A549 (cell line): ENCODE results near the gene FAM120A. TPM values are rescaled to one million over a fixed set of nuclear protein-coding genes. Genes with fewer than 3 reads are reported as not detected.

Experiments used
- ATAC-seq, 2 experiments: fragments of 200-7000 bp in 1 of 2; fragments of >200 bp in 1 of 2; cut with Nextera tagmentation in 1 of 2; cut with Tn5 transposase in 1 of 2; 3 replicates each; pipeline versions ENCODE4 v1.8.0 to v1.9.1; 2018 to 2020; ENCODE audit warnings: mild to moderate bottlenecking in 1 of 2, moderate library complexity in 1 of 2
- CTCF ChIA-PET: fragments of 300-600 bp; sonication (Branson Sonifier 250); formaldehyde crosslinking; extraction: SDS; loops from one replicate; lab custom pipeline; 2021; ENCODE audit warnings: antibody characterized with exemption, inconsistent platforms; lab: Yijun Ruan, JAX
- POLR2A ChIA-PET: fragments of 350-600 bp; formaldehyde crosslinking; extraction: SDS; loops from one replicate; lab custom pipeline; 2021; ENCODE audit warnings: antibody characterized with exemption, inconsistent platforms; lab: Yijun Ruan, JAX
- DNase-seq, 2 experiments: peaks; one replicate each; pipeline versions ENCODE4 v3.0.0 to v3.0.0-alpha.2; 2011 to 2016; ENCODE audit warnings: low read depth in 1 of 2, low spot score in 1 of 2
- FAIRE-seq: peaks from 2 replicates; lab custom pipeline; 2011; peaks lifted over from hg19 to GRCh38; lab: Jason Lieb, UNC
- H3K27ac ChIP-seq, 2 experiments: fragments of >200 bp; sonication (Bioruptor Twin); formaldehyde crosslinking; 3 replicates each; pipeline ENCODE4 v1.5.1; 2016 to 2017
- H3K4me1 ChIP-seq: fragments of >200 bp; sonication (Bioruptor Twin); formaldehyde crosslinking; 3 replicates; pipeline ENCODE4 v1.6.1; 2016
- H3K4me2 ChIP-seq: fragments of >200 bp; sonication (Bioruptor Twin); formaldehyde crosslinking; 3 replicates; pipeline ENCODE4 v1.6.1; 2016
- H3K4me3 ChIP-seq: fragments of >200 bp; sonication (Bioruptor Twin); formaldehyde crosslinking; 3 replicates; pipeline ENCODE4 v1.5.1; 2016
- H3K9me3 ChIP-seq: fragments of >200 bp; sonication (Bioruptor Twin); formaldehyde crosslinking; 3 replicates; pipeline ENCODE4 v1.6.1; 2016
- ATOH8 ChIP-seq: fragments of 250-450 bp; sonication (Bioruptor Pico); IDR thresholded peaks from 2 replicates; pipeline ENCODE4 v1.5.0; 2020; ENCODE audit warnings: low read depth, mild to moderate bottlenecking, moderate library complexity
- BCL3 ChIP-seq: fragments of >200 bp; sonication (Bioruptor Twin); formaldehyde crosslinking; IDR thresholded peaks from 3 replicates; pipeline ENCODE4 v1.6.1; 2016
- BHLHE40 ChIP-seq: IDR thresholded peaks from 2 replicates; pipeline ENCODE4 v1.6.1; 2012; ENCODE audit warnings: low read depth, low read length, inconsistent platforms
- CBX8 ChIP-seq: fragments of 200-600 bp; sonication (generic); IDR thresholded peaks from 2 replicates; pipeline ENCODE4 v1.6.1; 2016
- CEBPB ChIP-seq, 2 experiments: fragments of >200 bp in 1 of 2; sonication (Bioruptor Twin) in 1 of 2; formaldehyde crosslinking in 1 of 2; IDR thresholded peaks; 2 replicates each; pipeline ENCODE4 v1.6.1; 2012 to 2016
- CHD2 ChIP-seq: fragments of 150-350 bp; IDR thresholded peaks from 2 replicates; pipeline ENCODE4 v1.6.1; 2014; ENCODE audit warnings: low read length; ENCODE audit not compliant: partially characterized antibody
- CTCF ChIP-seq: fragments of >200 bp; sonication (Bioruptor Twin); formaldehyde crosslinking; IDR thresholded peaks from 3 replicates; pipeline ENCODE4 v1.5.1; 2016
- EHF ChIP-seq: fragments of 250-450 bp; sonication (Bioruptor Pico); IDR thresholded peaks from 2 replicates; pipeline ENCODE4 v1.5.0; 2020; ENCODE audit warnings: mild to moderate bottlenecking
- ESRRA ChIP-seq: fragments of 150-350 bp; IDR thresholded peaks from 2 replicates; pipeline ENCODE4 v1.6.1; 2014; ENCODE audit warnings: mild to moderate bottlenecking, low read length, borderline replicate concordance
- FOSL2 ChIP-seq, 2 experiments: fragments of 450-650 bp in 1 of 2; fragments of >200 bp in 1 of 2; sonication (Bioruptor Twin) in 1 of 2; formaldehyde crosslinking; IDR thresholded peaks; 2 replicates each; pipeline versions ENCODE4 v1.5.0 to v1.6.1; 2016 to 2020; ENCODE audit warnings: mild to moderate bottlenecking in 1 of 2, moderate library complexity in 1 of 2
- FOXS1 ChIP-seq: fragments of 250-450 bp; sonication (Bioruptor Pico); IDR thresholded peaks from 2 replicates; pipeline ENCODE4 v1.5.0; 2020; ENCODE audit warnings: mild to moderate bottlenecking, moderate library complexity
- HDAC2 ChIP-seq: fragments of 200-600 bp; sonication (generic); IDR thresholded peaks from 2 replicates; pipeline ENCODE4 v1.6.1; 2016
- HES2 ChIP-seq: fragments of >200 bp; sonication (Bioruptor Twin); formaldehyde crosslinking; IDR thresholded peaks from 2 replicates; pipeline ENCODE4 v1.6.1; 2016
- HEYL ChIP-seq: fragments of 250-450 bp; sonication (Bioruptor Pico); IDR thresholded peaks from 2 replicates; pipeline ENCODE4 v1.8.0; 2021; ENCODE audit warnings: mild to moderate bottlenecking, moderate library complexity
- HMGXB4 ChIP-seq: fragments of 250-450 bp; sonication (Bioruptor Pico); IDR thresholded peaks from 2 replicates; pipeline ENCODE4 v1.5.0; 2021; ENCODE audit warnings: mild to moderate bottlenecking, moderate library complexity, borderline replicate concordance
- HOXA7 ChIP-seq: fragments of 250-450 bp; sonication (Bioruptor Pico); IDR thresholded peaks from 2 replicates; pipeline ENCODE4 v1.5.0; 2020; ENCODE audit warnings: mild to moderate bottlenecking, moderate library complexity
- HOXB5 ChIP-seq: fragments of 250-450 bp; sonication (Bioruptor Pico); IDR thresholded peaks from 2 replicates; pipeline ENCODE4 v1.5.0; 2020; ENCODE audit warnings: mild to moderate bottlenecking, moderate library complexity
- RAD21 ChIP-seq, 2 experiments: fragments of >200 bp in 1 of 2; sonication (Bioruptor Twin) in 1 of 2; formaldehyde crosslinking in 1 of 2; IDR thresholded peaks in 1 of 2; conservative IDR thresholded peaks in 1 of 2; 2 replicates in 1 of 2; 3 replicates in 1 of 2; pipeline ENCODE4 v1.6.1; 2012 to 2018; ENCODE audit warnings: inconsistent platforms in 1 of 2
- SMC3 ChIP-seq: fragments of >200 bp; sonication (Bioruptor Twin); formaldehyde crosslinking; IDR thresholded peaks from 3 replicates; pipeline ENCODE4 v1.6.1; 2018; ENCODE audit warnings: inconsistent platforms
- TFCP2L1 ChIP-seq: fragments of 250-450 bp; sonication (Bioruptor Pico); IDR thresholded peaks from 2 replicates; pipeline ENCODE4 v1.5.0; 2021; ENCODE audit warnings: mild to moderate bottlenecking
- ZSCAN20 ChIP-seq: fragments of 250-450 bp; sonication (Bioruptor Pico); IDR thresholded peaks from 2 replicates; pipeline ENCODE4 v1.8.0; 2022; ENCODE audit warnings: mild to moderate bottlenecking, moderate library complexity
- WGBS: methylation state at CpG from one replicate; pipeline ENCODE4 v1.1.6; 2017; ENCODE audit errors: missing lambda C conversion rate; 5-methylcytosine and 5-hydroxymethylcytosine counted together
- polyA plus RNA-seq, 4 experiments: library from polyadenylated mRNA; depleted of rRNA in 3 of 4; stranded (reverse); fragments of >200 nt; fragmentation: RNase III in 1 of 4; extraction: RNeasy Plus Mini Kit Qiagen cat#74134 plus additional on column Dnase treatment in 1 of 4; gene quantifications; 2 replicates in 3 of 4; 3 replicates in 1 of 4; pipeline ENCODE4 v1.2.3, GENCODE V29; 2011 to 2017
- TF ChIP-seq, protein P1 (sequence below): IDR thresholded peaks from 2 replicates; pipeline ENCODE4 v1.6.1; 2012; ENCODE audit warnings: low read depth, borderline replicate concordance
- TF ChIP-seq, protein P2 (sequence below): IDR thresholded peaks from 2 replicates; pipeline ENCODE4 v1.6.1; 2012

The FAM120A gene
- polyA plus RNA-seq, 2 of the 4 experiments (the other 2 are of a cell fraction), result 86.3 to 111 TPM

GRCh38 chr9:93503381-93503780 is 51.9 kb downstream of the FAM120A start (continued):
- TF ChIP-seq, protein P1, sequence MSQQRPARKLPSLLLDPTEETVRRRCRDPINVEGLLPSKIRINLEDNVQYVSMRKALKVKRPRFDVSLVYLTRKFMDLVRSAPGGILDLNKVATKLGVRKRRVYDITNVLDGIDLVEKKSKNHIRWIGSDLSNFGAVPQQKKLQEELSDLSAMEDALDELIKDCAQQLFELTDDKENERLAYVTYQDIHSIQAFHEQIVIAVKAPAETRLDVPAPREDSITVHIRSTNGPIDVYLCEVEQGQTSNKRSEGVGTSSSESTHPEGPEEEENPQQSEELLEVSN, result no peak
- TF ChIP-seq HOXB5 (CRISPR knock-in tag) (no peak), BCL3 (no peak), BHLHE40 (no peak), ESRRA (no peak)

DNA sequence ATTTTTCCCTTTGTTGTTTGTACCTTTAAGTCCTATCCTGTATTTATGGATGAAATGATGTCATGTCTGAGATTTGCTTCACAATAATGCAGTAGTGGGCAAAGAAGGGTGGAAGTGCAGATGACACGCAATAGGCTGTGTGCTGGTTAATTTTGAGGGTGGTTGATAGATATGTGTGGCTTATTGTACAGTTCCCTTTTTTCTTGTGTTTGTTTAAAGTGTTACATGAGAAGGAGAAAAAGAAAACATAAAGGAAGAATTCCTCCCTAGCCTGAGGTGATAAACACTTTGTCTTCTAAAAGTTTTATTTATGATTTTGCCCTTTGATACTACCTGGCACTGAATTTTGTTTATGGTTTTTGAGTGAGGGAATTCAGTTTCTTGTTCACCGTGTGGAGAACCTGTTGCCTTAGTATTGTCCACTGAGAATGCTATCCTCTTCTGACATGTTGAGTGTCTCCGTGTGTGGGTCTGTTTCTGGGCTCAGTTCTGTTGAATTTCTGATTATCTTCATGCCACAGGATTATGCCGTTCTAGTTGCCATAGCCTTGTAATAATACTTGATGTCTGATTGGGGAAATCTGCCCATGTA is 54.2 kb downstream of the FAM120A start:
- ATAC-seq (no peak), DNase-seq (no peak), FAIRE-seq (no peak)
- TF ChIP-seq FOSL2 (IDR thresholded peaks at IDR 0.05) (no peak), FOSL2 (CRISPR knock-in tag; IDR thresholded peaks at IDR 0.05) (no peak), ATOH8 (CRISPR knock-in tag) (no peak), EHF (CRISPR knock-in tag) (no peak), RAD21 (conservative IDR thresholded peaks at IDR 0.05 in 1 of 2, IDR thresholded peaks at IDR 0.05 in 1 of 2) (no peak), FOXS1 (CRISPR knock-in tag) (no peak), HES2 (no peak), HEYL (no peak), HOXA7 (CRISPR knock-in tag) (no peak), CEBPB (IDR thresholded peaks at IDR 0.05) (no peak), CHD2 (no peak), TFCP2L1 (CRISPR knock-in tag) (no peak), HMGXB4 (CRISPR knock-in tag) (no peak), HDAC2 (no peak), ZSCAN20 (no peak), CBX8 (no peak), CTCF (no peak), SMC3 (no peak), ESRRA (no peak), BCL3 (no peak)
- TF ChIP-seq, protein P2, sequence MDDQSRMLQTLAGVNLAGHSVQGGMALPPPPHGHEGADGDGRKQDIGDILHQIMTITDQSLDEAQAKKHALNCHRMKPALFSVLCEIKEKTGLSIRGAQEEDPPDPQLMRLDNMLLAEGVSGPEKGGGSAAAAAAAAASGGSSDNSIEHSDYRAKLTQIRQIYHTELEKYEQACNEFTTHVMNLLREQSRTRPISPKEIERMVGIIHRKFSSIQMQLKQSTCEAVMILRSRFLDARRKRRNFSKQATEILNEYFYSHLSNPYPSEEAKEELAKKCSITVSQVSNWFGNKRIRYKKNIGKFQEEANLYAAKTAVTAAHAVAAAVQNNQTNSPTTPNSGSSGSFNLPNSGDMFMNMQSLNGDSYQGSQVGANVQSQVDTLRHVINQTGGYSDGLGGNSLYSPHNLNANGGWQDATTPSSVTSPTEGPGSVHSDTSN, result no peak
- Histone ChIP-seq H3K4me1 (peaks cover 10% of the 10 kb centered on the region), H3K27ac (no peak overlapping the region), H3K9me3 (no peaks in the 10 kb centered on the region), H3K4me2 (no peak overlapping the region), H3K4me3 (no peak overlapping the region)
- CTCF ChIA-PET, result no interaction called here
- POLR2A ChIA-PET, result no interaction called here
- WGBS, result 85% methylated on average over 4 of the region's 4 CpGs
